Ishikawa (cell line): ENCODE data around the gene IPPK.

ENCODE experiments used
- CEBPB ChIP-seq: IDR thresholded peaks from 2 replicates; pipeline ENCODE4 v1.6.1; 2012
- CREB1 ChIP-seq: IDR thresholded peaks from 2 replicates; pipeline ENCODE4 v1.6.1; 2012; ENCODE audit warnings: low read depth
- EGR1 ChIP-seq: IDR thresholded peaks from 2 replicates; pipeline ENCODE4 v1.6.1; 2012
- EP300 ChIP-seq: IDR thresholded peaks from 2 replicates; pipeline ENCODE4 v1.6.1; 2012; ENCODE audit warnings: borderline replicate concordance
- FOXM1 ChIP-seq: IDR thresholded peaks from 2 replicates; pipeline ENCODE4 v1.6.1; 2012; ENCODE audit warnings: low read depth, borderline replicate concordance
- MAX ChIP-seq: IDR thresholded peaks from 2 replicates; pipeline ENCODE4 v1.6.1; 2012
- NFIC ChIP-seq: IDR thresholded peaks from 2 replicates; pipeline ENCODE4 v1.6.1; 2012
- RAD21 ChIP-seq: IDR thresholded peaks from 2 replicates; pipeline ENCODE4 v1.6.1; 2012; ENCODE audit warnings: low read depth
- REST ChIP-seq: IDR thresholded peaks from 2 replicates; pipeline ENCODE4 v1.6.1; 2012; ENCODE audit warnings: low read depth, mild to moderate bottlenecking
- TAF1 ChIP-seq: IDR thresholded peaks from 2 replicates; pipeline ENCODE4 v1.6.1; 2012; ENCODE audit warnings: low read depth, mild to moderate bottlenecking
- TCF12 ChIP-seq: IDR thresholded peaks from 2 replicates; pipeline ENCODE4 v1.6.1; 2012; ENCODE audit warnings: low read depth
- TEAD4 ChIP-seq: IDR thresholded peaks from 2 replicates; pipeline ENCODE4 v1.6.1; 2012
- USF1 ChIP-seq: IDR thresholded peaks from 2 replicates; pipeline ENCODE4 v1.6.1; 2012
- YY1 ChIP-seq: IDR thresholded peaks from 2 replicates; pipeline ENCODE4 v1.6.1; 2012; ENCODE audit warnings: low read depth
- ZBTB7A ChIP-seq: IDR thresholded peaks from 2 replicates; pipeline ENCODE4 v1.6.1; 2012; ENCODE audit warnings: low read depth

IPPK gene

DNA sequence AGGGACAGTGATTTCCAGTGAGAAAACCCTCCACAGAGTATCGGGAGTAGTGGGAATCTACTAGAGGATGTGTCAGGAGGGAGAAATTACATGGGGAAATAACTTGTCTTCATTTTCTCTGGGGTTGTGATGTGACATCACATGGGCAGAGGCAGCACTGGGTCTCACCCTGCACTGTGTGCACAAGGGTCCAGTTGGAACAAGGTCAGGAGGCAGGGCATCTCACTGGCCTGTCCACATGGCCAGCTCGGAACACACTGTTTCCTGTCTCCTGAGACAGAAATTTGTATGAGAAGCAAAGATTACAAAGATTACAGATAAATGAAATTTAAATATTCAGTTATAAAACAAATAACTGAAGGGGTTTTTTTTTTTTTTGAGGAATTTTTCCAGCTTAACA is 71.5 kb downstream of the IPPK start:
- no peak for TF ChIP-seq CREB1
- TF ChIP-seq EGR1 = no peak
- TF ChIP-seq EP300 = no peak

- TF ChIP-seq YY1 (no peak), NFIC (no peak), REST (no peak), CREB1 (no peak), USF1 (no peak), MAX (no peak), CEBPB (no peak), TAF1 (no peak), RAD21 (no peak), TEAD4 (no peak), ZBTB7A (no peak), TCF12 (no peak), FOXM1 (no peak)
These were observed 74.0 kb downstream of the IPPK start for GRCh38 chr9:92595930-92596329.

- TF ChIP-seq CEBPB = no peak
- TF ChIP-seq ZBTB7A = no peak
- no peak for TF ChIP-seq FOXM1
- no peak for TF ChIP-seq EGR1
- no peak for TF ChIP-seq CREB1
- TF ChIP-seq TEAD4 = no peak
- no peak for TF ChIP-seq REST
- TF ChIP-seq YY1 = no peak
- no peak for TF ChIP-seq MAX
- TF ChIP-seq USF1 = no peak
- no peak for TF ChIP-seq NFIC
- TF ChIP-seq EP300 = no peak
- TF ChIP-seq RAD21 = no peak
- no peak for TF ChIP-seq TAF1
- no peak for TF ChIP-seq TCF12
These were observed 76.7 kb downstream of the IPPK start for GRCh38 chr9:92592946-92593861.

GRCh38 chr9:92592537-92592936 is 77.4 kb downstream of the IPPK start:
- TF ChIP-seq CREB1 (no peak), NFIC (no peak), EP300 (no peak), ZBTB7A (no peak), TAF1 (no peak), RAD21 (no peak), TEAD4 (no peak), EGR1 (no peak), REST (no peak), CEBPB (no peak), TCF12 (no peak), YY1 (no peak), MAX (no peak)
